Sigmoid colon (tissue), 7 donors: ENCODE results near the gene MAS1. TPM values are rescaled to one million over a fixed set of nuclear protein-coding genes. Genes with fewer than 3 reads are reported as not detected.

ENCODE experiments used
- DNase-seq: peaks from one replicate; pipeline ENCODE4 v3.0.0-alpha.2; 2019
- H3K27ac ChIP-seq, 4 donors: fragments of 200-600 bp; sonication (generic); one replicate each; pipeline ENCODE4 v1.5.1; 2016 to 2019; ENCODE audit warnings: mild to moderate bottlenecking in 1 of 4
- H3K27me3 ChIP-seq, 3 donors: fragments of 200-600 bp; sonication (generic); one replicate each; pipeline ENCODE4 v1.5.1; 2019; ENCODE audit warnings: mild to moderate bottlenecking in 1 of 3
- H3K36me3 ChIP-seq, 4 donors: fragments of 200-600 bp; sonication (generic); one replicate each; pipeline ENCODE4 v1.5.1; 2016 to 2019
- H3K4me1 ChIP-seq, 4 donors: fragments of 200-600 bp; sonication (generic); one replicate each; pipeline ENCODE4 v1.5.1; 2017 to 2019
- H3K4me3 ChIP-seq, 4 donors: fragments of 200-600 bp; sonication (generic); one replicate each; pipeline ENCODE4 v1.5.1; 2017 to 2019; ENCODE audit warnings: mild to moderate bottlenecking in 2 of 4, moderate library complexity in 1 of 4
- H3K9me3 ChIP-seq, 4 donors: fragments of 200-600 bp in 3 of 4; sonication (generic) in 3 of 4; one replicate each; pipeline versions ENCODE4 v1.5.1 to v1.6.1; 2013 to 2019
- CTCF ChIP-seq, 4 experiments: fragments of 450-650 bp in 3 of 4; fragments of 200-600 bp in 1 of 4; IDR thresholded peaks; one replicate each; pipeline ENCODE4 v1.5.1; 2016 to 2019; ENCODE audit warnings: antibody characterized with exemption in 4 of 4, mild to moderate bottlenecking in 3 of 4, moderate library complexity in 2 of 4
- EP300 ChIP-seq, 4 donors: sonication (generic); formaldehyde crosslinking; IDR thresholded peaks; one replicate each; pipeline ENCODE4 v1.6.1; 2017; ENCODE audit warnings: antibody characterized with exemption in 4 of 4
- POLR2A ChIP-seq, 2 donors: fragments of 450-650 bp; IDR thresholded peaks; one replicate each; pipeline ENCODE4 v1.6.1; 2016; ENCODE audit warnings: antibody characterized with exemption in 2 of 2, mild to moderate bottlenecking in 2 of 2, moderate library complexity in 2 of 2
- POLR2AphosphoS5 ChIP-seq, 4 donors: sonication (generic); formaldehyde crosslinking; IDR thresholded peaks; one replicate each; pipeline ENCODE4 v1.6.1; 2017; ENCODE audit warnings: antibody characterized with exemption in 4 of 4
- WGBS, 2 donors: extraction: QIAGEN DNeasy Blood & Tissue Kit; methylation state at CpG; one replicate each; pipeline ENCODE4 v1.1.7; 2013; 5-methylcytosine and 5-hydroxymethylcytosine counted together
- intact Hi-C: fragments of 100-400 bp; cut with DNase I; formaldehyde crosslinking; loops from one replicate; pipeline ENCODE4 v1.15.1; 2023
- polyA plus RNA-seq, 3 donors: library from polyadenylated mRNA; stranded (reverse); fragments of 200-250 nt; gene quantifications; one replicate each; pipeline ENCODE4 v1.2.3, GENCODE V29; 2013
- total RNA-seq, 4 donors: library from RNA; depleted of rRNA; stranded (reverse); fragments of >200 nt; gene quantifications; one replicate each; pipeline ENCODE4 v1.1.0, GENCODE V29; 2016
- donor health status: healthy with polysubstance abuse.
- donor health status: Bipolar disorder and iron deficiency.
- donor health status: healthy.

Gene MAS1
- total and polyA plus RNA-seq, 7 donors: under 0.01 TPM; not detected in 6

DNA sequence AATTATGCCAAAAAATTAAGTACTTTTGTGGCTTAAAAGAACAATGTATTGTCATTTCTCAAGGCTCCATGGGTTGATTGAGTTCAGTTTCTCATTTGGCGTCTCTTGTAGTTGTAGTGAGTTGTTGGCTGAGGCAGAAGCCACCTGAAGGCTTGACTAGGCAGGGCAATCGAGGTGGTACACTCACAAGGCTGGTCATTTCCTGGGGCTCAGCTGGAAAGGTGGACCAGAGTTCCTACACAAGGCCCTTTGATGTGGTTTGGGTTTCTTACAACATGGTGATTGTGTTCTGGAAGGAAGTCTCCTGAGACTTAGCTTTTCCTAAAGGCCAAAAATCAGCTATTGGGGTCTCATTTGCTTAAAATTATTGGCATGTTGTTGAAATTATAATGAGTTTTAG is 22.6 kb downstream of the MAS1 start:
- H3K9me3 ChIP-seq: no peaks in the 10 kb centered on the region
- DNase-seq: no peak
- whole genome bisulfite sequencing, 2 donors: 74 to 76% methylated on average over 2 of the region's 2 CpGs
- intact Hi-C loops: no loop called here
- H3K4me3 ChIP-seq: no peak overlapping the region
- TF ChIP-seq CTCF (IDR thresholded peaks at IDR 0.05): no peak
- no peak for TF ChIP-seq POLR2A (IDR thresholded peaks at IDR 0.05)
- TF ChIP-seq POLR2AphosphoS5 (IDR thresholded peaks at IDR 0.05): no peak
- TF ChIP-seq EP300 (IDR thresholded peaks at IDR 0.05): no peak
- H3K27me3 ChIP-seq: peaks cover 0 to 10% (median 4%) of the 10 kb centered on the region in 3 donors
- H3K36me3 ChIP-seq: no peaks in the 10 kb centered on the region
- H3K4me1 ChIP-seq: no peaks in the 10 kb centered on the region
- H3K27ac ChIP-seq: no peak overlapping the region

DNA sequence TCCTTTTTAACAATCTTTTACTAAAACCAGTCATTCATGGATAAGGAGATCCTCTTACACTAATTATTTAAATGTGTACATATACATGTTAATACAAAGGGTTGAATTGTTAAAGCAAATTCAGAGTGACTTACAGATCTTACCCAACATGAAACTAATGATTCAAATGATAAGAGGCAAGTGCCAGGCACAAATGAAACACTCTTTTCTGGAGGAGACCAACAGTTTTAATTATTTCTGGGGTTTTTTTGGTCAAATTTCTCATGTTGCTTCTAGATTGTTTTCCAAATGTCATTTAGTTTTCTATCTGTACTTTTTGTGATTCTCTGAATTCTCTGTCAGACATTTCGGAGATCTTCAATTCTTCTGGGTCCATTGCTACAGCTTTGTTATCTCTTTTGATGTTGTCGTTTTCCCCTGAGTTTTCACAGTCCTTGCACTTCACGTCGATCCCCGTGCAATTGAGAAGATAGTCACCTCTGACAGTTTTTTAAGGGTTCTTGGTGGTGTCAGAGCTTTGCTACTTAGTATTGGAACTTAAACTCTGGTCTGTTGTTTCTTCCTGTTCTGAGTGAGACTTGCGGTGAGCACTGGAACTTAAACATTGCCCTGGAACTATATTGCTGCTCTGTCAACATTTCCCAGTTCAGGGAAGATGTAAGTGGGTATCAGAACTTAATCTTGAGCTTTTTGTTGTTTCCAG is 23.2 kb downstream of the MAS1 start:
- no peak for TF ChIP-seq CTCF (IDR thresholded peaks at IDR 0.05)
- TF ChIP-seq EP300 (IDR thresholded peaks at IDR 0.05): no peak
- no peak for TF ChIP-seq POLR2AphosphoS5 (IDR thresholded peaks at IDR 0.05)
- no peak for TF ChIP-seq POLR2A (IDR thresholded peaks at IDR 0.05)
- WGBS, 2 donors: 83 to 93% methylated on average over 6 of the region's 6 CpGs

GRCh38 chr6:159914565-159914923 is 23.8 kb downstream of the MAS1 start:
- H3K27ac ChIP-seq: no peak overlapping the region
- H3K9me3 ChIP-seq: no peaks in the 10 kb centered on the region
- intact Hi-C loops: no loop called here
- H3K27me3 ChIP-seq: peaks cover 0 to 10% (median 0%) of the 10 kb centered on the region in 3 donors
- H3K4me1 ChIP-seq: no peaks in the 10 kb centered on the region
- WGBS, 2 donors: 88 to 91% methylated on average over 3 of the region's 3 CpGs
- no peak for DNase-seq
- H3K36me3 ChIP-seq: no peaks in the 10 kb centered on the region
- H3K4me3 ChIP-seq: no peak overlapping the region
- no peak for TF ChIP-seq CTCF (IDR thresholded peaks at IDR 0.05)
- no peak for TF ChIP-seq EP300 (IDR thresholded peaks at IDR 0.05)
- TF ChIP-seq POLR2AphosphoS5 (IDR thresholded peaks at IDR 0.05): no peak
- TF ChIP-seq POLR2A (IDR thresholded peaks at IDR 0.05): no peak

More for the DNA sequence above, 23.2 kb downstream of the MAS1 start:
- no peak overlapping the region for H3K4me3 ChIP-seq
- no peak overlapping the region for H3K27ac ChIP-seq
- no peaks in the 10 kb centered on the region for H3K4me1 ChIP-seq
- H3K9me3 ChIP-seq: no peaks in the 10 kb centered on the region
- intact Hi-C loops: no loop called here
- DNase-seq: no peak
- H3K36me3 ChIP-seq: no peaks in the 10 kb centered on the region
- H3K27me3 ChIP-seq: peaks cover 0 to 10% (median 4%) of the 10 kb centered on the region in 3 donors

DNA sequence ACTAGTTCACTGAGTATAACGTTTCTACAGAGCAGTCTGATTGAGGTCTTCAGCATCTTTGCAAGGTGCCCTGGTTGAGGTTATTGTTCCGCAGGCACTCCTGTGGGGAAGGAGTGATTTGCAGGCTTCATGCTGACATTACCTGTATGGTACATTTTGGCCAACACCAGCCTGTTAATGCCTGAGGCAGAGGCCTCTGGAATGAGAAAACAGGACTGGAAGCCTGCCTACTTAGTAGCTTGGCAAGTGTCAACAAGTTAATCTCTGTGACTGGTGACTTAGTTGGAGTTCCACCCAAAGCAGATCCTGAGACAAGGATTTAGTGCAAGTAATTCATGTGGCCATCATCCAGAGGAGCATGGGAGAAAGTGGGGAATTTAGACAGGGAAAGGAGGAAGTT is 24.6 kb downstream of the MAS1 start:
- Histone ChIP-seq H3K9me3 (no peaks in the 10 kb centered on the region), H3K27me3 (peaks cover 0 to 10% (median 0%) of the 10 kb centered on the region in 3 donors), H3K27ac (no peak overlapping the region), H3K4me1 (no peaks in the 10 kb centered on the region), H3K4me3 (no peak overlapping the region), H3K36me3 (no peaks in the 10 kb centered on the region)
- WGBS, 2 donors: 78 to 80% methylated on average over 2 of the region's 2 CpGs
- TF ChIP-seq EP300 (IDR thresholded peaks at IDR 0.05) (no peak), CTCF (IDR thresholded peaks at IDR 0.05) (no peak), POLR2AphosphoS5 (IDR thresholded peaks at IDR 0.05) (no peak), POLR2A (IDR thresholded peaks at IDR 0.05) (no peak)
- intact Hi-C loops: no loop called here
- DNase-seq: no peak

- no peaks in the 10 kb centered on the region for H3K9me3 ChIP-seq
- no peaks in the 10 kb centered on the region for H3K36me3 ChIP-seq
- peaks cover 0 to 10% (median 0%) of the 10 kb centered on the region in 3 donors for H3K27me3 ChIP-seq
- WGBS, 2 donors: 87 to 89% methylated on average over 4 of the region's 4 CpGs
- DNase-seq: no peak
- no peak overlapping the region for H3K4me3 ChIP-seq
- no peaks in the 10 kb centered on the region for H3K4me1 ChIP-seq
- TF ChIP-seq EP300 (IDR thresholded peaks at IDR 0.05) (no peak), POLR2AphosphoS5 (IDR thresholded peaks at IDR 0.05) (no peak), POLR2A (IDR thresholded peaks at IDR 0.05) (no peak), CTCF (IDR thresholded peaks at IDR 0.05) (no peak)
- H3K27ac ChIP-seq: no peak overlapping the region
- intact Hi-C loops: no loop called here
These were observed 25.4 kb downstream of the MAS1 start for GRCh38 chr6:159916237-159916636.
